Measurements from ENCODE around the gene CD9.
A peak's percentile ranks its signal among the peaks of the same experiment; 100 is the strongest.
"Not testable (repeated sequence)": the region's sequence is repeated elsewhere in the genome, so short reads cannot be mapped to it uniquely, and the experiment has no call there.

The CD9 gene

DNA sequence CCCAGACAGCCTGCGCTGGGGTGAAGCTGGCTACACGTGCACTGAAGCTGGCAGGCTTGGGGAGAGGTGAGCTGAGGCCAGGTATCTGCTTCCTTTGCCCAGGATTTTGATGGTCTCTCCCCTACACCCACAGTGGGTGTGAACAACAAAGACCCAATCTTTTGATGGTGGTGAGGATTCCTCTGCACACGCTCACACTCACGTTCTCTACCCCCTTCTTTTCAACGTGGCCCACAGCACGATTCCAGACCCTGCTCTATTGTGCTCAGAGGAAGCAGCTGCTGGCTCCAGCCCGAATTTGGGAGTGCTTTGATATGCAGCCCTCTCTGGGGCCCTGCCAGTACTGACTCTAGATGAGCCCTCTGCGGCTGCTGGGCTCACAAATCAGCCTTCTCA lies 4.9 kb downstream of the CD9 start:
- Histone ChIP-seq H3K4me3 (peak overlapping the region; percentile 61), H3K27ac (peak overlapping the region; percentile 95 to 99)
- no peak for DNase-seq (ENCODE audit: low spot score)
- no peak for TF ChIP-seq CTCF (IDR thresholded peaks at IDR 0.05)

DNA sequence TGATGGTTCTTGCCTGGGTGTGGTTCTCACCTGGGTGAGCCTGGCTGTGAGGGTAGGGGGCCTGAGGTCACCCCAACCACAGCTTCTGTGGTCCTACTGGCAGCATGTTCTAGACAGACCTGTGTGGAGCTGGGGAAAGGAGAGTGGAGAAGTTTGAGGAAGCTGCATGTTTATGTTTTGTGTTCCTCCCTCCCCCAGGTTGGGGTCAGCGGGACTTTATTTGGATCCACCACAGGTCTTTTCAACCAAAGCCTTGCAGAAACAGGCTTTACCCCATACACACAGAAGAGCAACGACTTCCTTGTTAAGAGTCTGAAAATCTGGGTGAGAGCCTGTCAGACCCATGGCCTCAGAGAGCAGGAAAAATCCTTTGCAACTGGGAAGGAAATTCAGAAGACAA lies 5.6 kb downstream of the CD9 start:
- peak overlapping the region; percentile 95 to 99 for H3K27ac ChIP-seq
- H3K4me3 ChIP-seq, result peak overlapping the region; percentile 61
- no peak for TF ChIP-seq CTCF (IDR thresholded peaks at IDR 0.05)
- no peak for DNase-seq (ENCODE audit: low spot score)

- no peak for DNase-seq (ENCODE audit: low spot score)
- H3K4me3 ChIP-seq, result no peak overlapping the region
- peak overlapping the region; percentile 95 to 99 for H3K27ac ChIP-seq
- no peak for TF ChIP-seq CTCF (IDR thresholded peaks at IDR 0.05)
Measured at GRCh38 chr12:6206327-6206726, 6.1 kb downstream of the CD9 start.

GRCh38 chr12:6207259-6207925 lies 7.2 kb downstream of the CD9 start:
- peak overlapping the region; percentile 35 for H3K4me3 ChIP-seq
- peak overlapping the region; percentile 95 to 99 for H3K27ac ChIP-seq
- TF ChIP-seq CTCF (IDR thresholded peaks at IDR 0.05), result no peak
- no peak for DNase-seq (ENCODE audit: low spot score)

- peak overlapping the region; percentile 95 to 99 for H3K27ac ChIP-seq
- DNase-seq (ENCODE audit: low spot score), result no peak
- no peak overlapping the region for H3K4me3 ChIP-seq
- TF ChIP-seq CTCF (IDR thresholded peaks at IDR 0.05), result no peak
Measured at GRCh38 chr12:6208130-6208529, 7.9 kb downstream of the CD9 start.

DNA sequence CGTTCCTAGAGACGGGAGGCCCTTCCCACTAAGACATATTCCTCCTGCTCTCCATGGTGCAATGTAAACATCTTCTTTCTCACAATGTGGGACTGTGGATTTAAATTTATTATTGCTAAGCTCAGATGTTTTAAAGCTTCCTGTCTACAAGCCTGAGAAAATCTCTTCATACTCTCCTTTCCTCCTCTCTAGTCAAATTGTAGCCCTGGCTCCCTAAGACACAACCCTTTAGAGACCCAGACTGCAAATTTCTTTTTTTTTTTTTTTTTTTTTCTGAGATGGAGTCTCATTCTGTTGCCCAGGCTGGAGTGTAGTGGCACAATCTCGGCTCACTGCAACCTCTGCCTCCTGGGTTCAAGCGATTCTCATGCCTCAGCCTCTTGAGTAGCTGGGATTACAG lies 9.2 kb downstream of the CD9 start:
- peak overlapping the region in 1 of 2 donors; percentile 78 for H3K27ac ChIP-seq
- DNase-seq (ENCODE audit: low spot score), result not testable (repeated sequence)

GRCh38 chr12:6211421-6211869 lies 11.2 kb downstream of the CD9 start:
- DNase-seq (ENCODE audit: low spot score), result no peak
- Histone ChIP-seq H3K4me3 (peak overlapping the region; percentile 22), H3K27ac (peak overlapping the region; percentile 24 to 63)
- TF ChIP-seq CTCF (IDR thresholded peaks at IDR 0.05), result no peak

More for the DNA sequence above, 9.2 kb downstream of the CD9 start:
- not testable (repeated sequence) for H3K4me3 ChIP-seq

Data from coronary artery (tissue), 2 donors.